SK-N-SH (cell line): ENCODE data around the gene KCTD7. TPM values are rescaled to one million over a fixed set of nuclear protein-coding genes. Genes with fewer than 3 reads are reported as not detected.

Source experiments
- CTCF ChIA-PET: fragments of 300-600, 350-600 bp; formaldehyde crosslinking; extraction: SDS; loops from one replicate; lab custom pipeline; 2021; lab: Yijun Ruan, JAX
- POLR2A ChIA-PET: fragments of 350-600 bp; sonication (Branson Sonifier 250); formaldehyde crosslinking; extraction: SDS; loops from one replicate; lab custom pipeline; 2020; ENCODE audit warnings: antibody characterized with exemption, inconsistent platforms; lab: Yijun Ruan, JAX
- DNase-seq: peaks from one replicate; pipeline ENCODE4 v3.0.0; 2012
- H2AFZ ChIP-seq: fragments of 200-600 bp; sonication (generic); 2 replicates; pipeline ENCODE4 v1.8.1; 2016; ENCODE audit warnings: antibody characterized with exemption, mild to moderate bottlenecking, low read depth
- H3F3A ChIP-seq: fragments of 200-600 bp; sonication (generic); replicated peaks from 2 replicates; pipeline ENCODE3; 2016; ENCODE audit warnings: antibody characterized with exemption, mild to moderate bottlenecking; ENCODE audit not compliant: insufficient read depth
- H3K27ac ChIP-seq, 2 experiments: fragments of 200-500 bp in 1 of 2; fragments of 200-600 bp in 1 of 2; sonication (Bioruptor generic) in 1 of 2; sonication (generic), shearing (Covaris generic) in 1 of 2; 2 replicates each; pipeline versions ENCODE4 v1.5.1 to v1.6.1; 2014 to 2016; ENCODE audit warnings: low read depth in 2 of 2, inconsistent platforms in 1 of 2, low read length in 1 of 2, mild to moderate bottlenecking in 1 of 2, mixed read lengths in 1 of 2
- H3K27me3 ChIP-seq: fragments of 200-600 bp; sonication (generic), shearing (Covaris generic); 2 replicates; pipeline ENCODE4 v1.6.1; 2016; ENCODE audit warnings: mixed run types; ENCODE audit not compliant: insufficient read depth
- H3K36me3 ChIP-seq, 2 experiments: fragments of 200-500 bp in 1 of 2; fragments of 200-600 bp in 1 of 2; sonication (Bioruptor generic) in 1 of 2; sonication (generic) in 1 of 2; replicated peaks in 1 of 2; 2 replicates each; pipeline versions ENCODE3 to v1.5.1; 2014 to 2016; ENCODE audit warnings: low read length in 1 of 2, mild to moderate bottlenecking in 1 of 2; ENCODE audit not compliant: insufficient read depth in 2 of 2, control insufficient read depth in 1 of 2
- H3K4me1 ChIP-seq, 2 experiments: fragments of 200-500 bp in 1 of 2; fragments of 200-600 bp in 1 of 2; sonication (Bioruptor generic) in 1 of 2; sonication (generic), shearing (Covaris generic) in 1 of 2; 2 replicates each; pipeline versions ENCODE4 v1.5.1 to v1.6.1; 2014 to 2016; ENCODE audit warnings: low read depth in 1 of 2, low read length in 1 of 2, mixed run types in 1 of 2; ENCODE audit not compliant: insufficient read depth in 2 of 2, control insufficient read depth in 1 of 2
- H3K4me2 ChIP-seq: fragments of 200-600 bp; sonication (generic), shearing (Covaris generic); 2 replicates; pipeline ENCODE4 v1.6.1; 2017; ENCODE audit warnings: mixed run types
- H3K4me3 ChIP-seq, 2 experiments: fragments of 200-500 bp in 1 of 2; fragments of 200-600 bp in 1 of 2; sonication (Bioruptor generic) in 1 of 2; sonication (generic), shearing (Covaris generic) in 1 of 2; 2 replicates each; pipeline versions ENCODE4 v1.5.1 to v1.8.1; 2014 to 2016; ENCODE audit warnings: low read depth in 2 of 2, inconsistent platforms in 1 of 2, low read length in 1 of 2, mild to moderate bottlenecking in 1 of 2, mixed read lengths in 1 of 2, moderate library complexity in 1 of 2
- H3K79me2 ChIP-seq: fragments of 200-600 bp; sonication (generic); 2 replicates; pipeline ENCODE4 v1.8.1; 2017; ENCODE audit warnings: mild to moderate bottlenecking; ENCODE audit not compliant: insufficient read depth
- H3K9ac ChIP-seq: fragments of 200-600 bp; sonication (generic); 2 replicates; pipeline ENCODE4 v1.6.1; 2017; ENCODE audit warnings: mixed run types
- H3K9me2 ChIP-seq: fragments of 200-600 bp; sonication (generic); 2 replicates; pipeline ENCODE4 v1.6.1; 2017; ENCODE audit warnings: mixed run types
- H3K9me3 ChIP-seq: fragments of 200-600 bp; sonication (generic); 2 replicates; pipeline ENCODE4 v1.6.1; 2017; ENCODE audit warnings: mixed run types, mild to moderate bottlenecking, moderate library complexity
- H4K20me1 ChIP-seq: fragments of 200-600 bp; sonication (generic); 2 replicates; pipeline ENCODE4 v1.6.1; 2017; ENCODE audit warnings: mild to moderate bottlenecking, mixed run types; ENCODE audit not compliant: insufficient read depth
- ELF1 ChIP-seq: IDR thresholded peaks from 2 replicates; pipeline ENCODE4 v1.4.0; 2012
- EP300 ChIP-seq, 2 experiments: IDR thresholded peaks; 2 replicates each; pipeline versions ENCODE4 v1.4.0 to v1.6.1; 2012; ENCODE audit warnings: borderline replicate concordance in 1 of 2, low read depth in 1 of 2, low read length in 1 of 2
- FOXJ3 ChIP-seq: sonication (generic); formaldehyde crosslinking; IDR thresholded peaks from 2 replicates; pipeline ENCODE4 v1.5.1; 2020; ENCODE audit warnings: mild to moderate bottlenecking, missing genetic modification reagents
- GABPA ChIP-seq: IDR thresholded peaks from 2 replicates; pipeline ENCODE4 v1.4.0; 2012; ENCODE audit warnings: low read depth, mild to moderate bottlenecking
- GATA2 ChIP-seq: sonication (generic); formaldehyde crosslinking; IDR thresholded peaks from 2 replicates; pipeline ENCODE4 v1.5.0; 2020; ENCODE audit warnings: mild to moderate bottlenecking, missing genetic modification reagents
- JUND ChIP-seq: IDR thresholded peaks from 2 replicates; pipeline ENCODE4 v1.4.0; 2012
- NFIC ChIP-seq: IDR thresholded peaks from 2 replicates; pipeline ENCODE4 v1.4.0; 2012; ENCODE audit warnings: borderline replicate concordance
- NRF1 ChIP-seq: IDR thresholded peaks from 2 replicates; pipeline ENCODE4 v1.6.1; 2012; ENCODE audit warnings: low read depth, mild to moderate bottlenecking, low read length
- RAD21 ChIP-seq: IDR thresholded peaks from 2 replicates; pipeline ENCODE4 v1.6.1; 2012; ENCODE audit warnings: mild to moderate bottlenecking, low read length
- RFX5 ChIP-seq: IDR thresholded peaks from 2 replicates; pipeline ENCODE4 v1.6.1; 2012; ENCODE audit warnings: mild to moderate bottlenecking, improper control_type of control experiment, low read length
- TAF1 ChIP-seq: IDR thresholded peaks from 2 replicates; pipeline ENCODE4 v1.6.1; 2012; ENCODE audit warnings: low read depth, mild to moderate bottlenecking, low read length, moderate library complexity, borderline replicate concordance
- TEAD4 ChIP-seq: IDR thresholded peaks from 2 replicates; pipeline ENCODE4 v1.4.0; 2012; ENCODE audit warnings: mild to moderate bottlenecking, borderline replicate concordance; ENCODE audit not compliant: insufficient read depth
- WGBS: methylation state at CpG from one replicate; pipeline ENCODE4 v1.1.6; 2017; ENCODE audit warnings: low lambda C conversion rate; 5-methylcytosine and 5-hydroxymethylcytosine counted together
- polyA plus RNA-seq, 3 experiments: library from polyadenylated mRNA; depleted of rRNA; stranded (reverse); fragments of >200 nt; gene quantifications; 2 replicates each; pipeline ENCODE4 v1.2.3, GENCODE V29; 2012
- TF ChIP-seq, protein P1 (sequence below): IDR thresholded peaks from 2 replicates; pipeline ENCODE4 v1.4.0; 2012; ENCODE audit warnings: low read depth
- TF ChIP-seq, protein P2 (sequence below): IDR thresholded peaks from 2 replicates; pipeline ENCODE4 v1.6.1; 2012; ENCODE audit warnings: mild to moderate bottlenecking, low read depth, low read length, moderate library complexity
- TF ChIP-seq, protein P3 (sequence below): fragments of 150-350 bp; IDR thresholded peaks from 2 replicates; pipeline ENCODE4 v1.6.1; 2016; ENCODE audit warnings: mild to moderate bottlenecking, low read depth, low read length
- TF ChIP-seq, protein P4 (sequence below): IDR thresholded peaks from 2 replicates; pipeline ENCODE4 v1.4.0; 2012; ENCODE audit warnings: low read depth, borderline replicate concordance

Gene KCTD7
- polyA plus RNA-seq, 1 of the 3 experiments (the other 2 are of a cell fraction), result 19.5 TPM

DNA sequence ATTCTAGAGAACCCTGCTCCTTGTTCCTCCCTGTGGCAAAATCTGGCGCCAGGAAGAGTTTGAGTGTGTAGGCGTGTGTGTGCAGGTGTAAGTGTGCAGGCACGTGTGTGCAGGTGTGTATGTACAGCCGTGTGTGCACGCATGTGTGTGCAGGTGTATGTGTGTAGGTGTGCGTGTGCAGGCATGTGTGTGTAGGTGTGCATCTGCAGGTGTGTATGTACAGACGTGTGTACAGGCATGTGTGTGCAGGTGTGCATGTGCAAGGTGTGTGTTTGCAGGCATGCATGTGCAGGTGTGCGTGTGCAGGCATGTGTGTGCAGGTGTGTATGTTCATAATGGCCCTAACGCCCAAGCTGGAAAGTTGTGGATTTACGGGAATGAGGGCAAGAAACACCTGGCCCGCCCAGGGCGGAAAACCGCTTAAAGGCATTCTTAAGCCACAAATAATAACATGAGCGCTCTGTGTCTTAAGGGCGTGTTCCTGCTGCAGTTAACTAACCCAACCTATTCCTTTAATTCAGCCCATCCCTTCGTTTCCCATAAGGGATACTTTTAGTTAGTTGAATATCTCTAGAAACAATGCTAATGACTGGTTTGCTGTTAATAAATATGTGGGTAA, 34.1 kb downstream of the KCTD7 start:
- CTCF ChIA-PET, result interaction anchor here (2.4 kb wide), 1 partner anchor 105 kb away, joined by 8 read pairs; no protein-coding TSS in a partner anchor
- Histone ChIP-seq H3K27me3 (no peaks in the 10 kb centered on the region), H3K4me3 (no peak overlapping the region), H3K36me3 (peaks cover 0 to 3% of the 10 kb centered on the region in 2 experiments), H3K27ac (no peak overlapping the region), H3K9me3 (no peaks in the 10 kb centered on the region), H3F3A (no peaks in the 10 kb centered on the region), H3K9me2 (no peaks in the 10 kb centered on the region), H2AFZ (no peak overlapping the region), H3K4me1 (no peaks in the 10 kb centered on the region; a peak in 1 of 4 replicates), H3K79me2 (peaks cover 72% of the 10 kb centered on the region), H3K4me2 (no peak overlapping the region), H3K9ac (no peak overlapping the region), H4K20me1 (peaks cover 20% of the 10 kb centered on the region)
- 97% methylated on average over 16 of the region's 16 CpGs for WGBS
- POLR2A ChIA-PET, result no interaction called here
- TF ChIP-seq NFIC (no peak), RAD21 (no peak), EP300 (IDR thresholded peaks at IDR 0.05; ENCODE audit: borderline replicate concordance in 1 of 2, low read depth in 1 of 2, low read length in 1 of 2) (no peak), RFX5 (no peak)
- TF ChIP-seq, protein P1, sequence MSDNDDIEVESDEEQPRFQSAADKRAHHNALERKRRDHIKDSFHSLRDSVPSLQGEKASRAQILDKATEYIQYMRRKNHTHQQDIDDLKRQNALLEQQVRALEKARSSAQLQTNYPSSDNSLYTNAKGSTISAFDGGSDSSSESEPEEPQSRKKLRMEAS, result no peak
- TF ChIP-seq, protein P2, sequence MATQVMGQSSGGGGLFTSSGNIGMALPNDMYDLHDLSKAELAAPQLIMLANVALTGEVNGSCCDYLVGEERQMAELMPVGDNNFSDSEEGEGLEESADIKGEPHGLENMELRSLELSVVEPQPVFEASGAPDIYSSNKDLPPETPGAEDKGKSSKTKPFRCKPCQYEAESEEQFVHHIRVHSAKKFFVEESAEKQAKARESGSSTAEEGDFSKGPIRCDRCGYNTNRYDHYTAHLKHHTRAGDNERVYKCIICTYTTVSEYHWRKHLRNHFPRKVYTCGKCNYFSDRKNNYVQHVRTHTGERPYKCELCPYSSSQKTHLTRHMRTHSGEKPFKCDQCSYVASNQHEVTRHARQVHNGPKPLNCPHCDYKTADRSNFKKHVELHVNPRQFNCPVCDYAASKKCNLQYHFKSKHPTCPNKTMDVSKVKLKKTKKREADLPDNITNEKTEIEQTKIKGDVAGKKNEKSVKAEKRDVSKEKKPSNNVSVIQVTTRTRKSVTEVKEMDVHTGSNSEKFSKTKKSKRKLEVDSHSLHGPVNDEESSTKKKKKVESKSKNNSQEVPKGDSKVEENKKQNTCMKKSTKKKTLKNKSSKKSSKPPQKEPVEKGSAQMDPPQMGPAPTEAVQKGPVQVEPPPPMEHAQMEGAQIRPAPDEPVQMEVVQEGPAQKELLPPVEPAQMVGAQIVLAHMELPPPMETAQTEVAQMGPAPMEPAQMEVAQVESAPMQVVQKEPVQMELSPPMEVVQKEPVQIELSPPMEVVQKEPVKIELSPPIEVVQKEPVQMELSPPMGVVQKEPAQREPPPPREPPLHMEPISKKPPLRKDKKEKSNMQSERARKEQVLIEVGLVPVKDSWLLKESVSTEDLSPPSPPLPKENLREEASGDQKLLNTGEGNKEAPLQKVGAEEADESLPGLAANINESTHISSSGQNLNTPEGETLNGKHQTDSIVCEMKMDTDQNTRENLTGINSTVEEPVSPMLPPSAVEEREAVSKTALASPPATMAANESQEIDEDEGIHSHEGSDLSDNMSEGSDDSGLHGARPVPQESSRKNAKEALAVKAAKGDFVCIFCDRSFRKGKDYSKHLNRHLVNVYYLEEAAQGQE, result no peak
- DNase-seq, result no peak

DNA sequence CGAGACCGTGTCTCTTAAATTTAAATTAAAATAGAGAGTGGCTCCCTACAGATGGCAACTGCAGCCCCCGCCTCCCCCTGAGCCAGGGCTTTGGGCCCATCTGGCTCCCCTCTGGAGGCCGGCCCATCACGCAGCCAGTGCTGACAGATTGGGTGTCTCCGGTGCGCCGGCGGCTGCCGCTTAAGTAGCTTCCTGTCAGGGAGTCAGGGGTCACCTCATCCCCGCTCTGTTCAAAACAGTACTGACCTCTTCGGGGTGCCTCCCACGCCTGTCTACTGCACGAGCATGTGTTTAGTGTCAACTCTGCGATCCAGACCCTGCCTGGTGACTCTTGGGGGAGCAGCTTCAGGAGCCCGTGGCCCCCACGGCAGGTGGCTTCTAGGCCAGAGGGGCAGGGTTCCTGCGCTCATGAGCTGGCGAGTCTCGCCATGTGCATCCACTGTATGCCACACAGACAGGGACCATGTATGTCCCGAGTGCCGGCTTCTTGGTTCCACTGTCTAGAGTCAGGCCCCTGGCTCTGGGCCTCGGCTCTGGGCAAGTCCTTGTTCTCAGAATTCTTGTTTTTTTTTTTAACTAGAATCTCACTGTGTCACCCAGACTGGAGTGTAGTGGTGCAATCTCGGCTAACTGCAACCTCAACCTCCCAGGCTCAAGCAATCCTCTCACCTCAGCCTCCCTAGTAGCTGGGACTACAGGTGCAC, 36.1 kb downstream of the KCTD7 start:
- no peaks in the 10 kb centered on the region; a peak in 1 of 4 replicates for H3K4me1 ChIP-seq
- no peaks in the 10 kb centered on the region for H3K27me3 ChIP-seq
- 99% methylated on average over 21 of the region's 24 CpGs for WGBS
- no peaks in the 10 kb centered on the region for H3F3A ChIP-seq
- H3K27ac ChIP-seq, result no peak overlapping the region
- H2AFZ ChIP-seq, result no peak overlapping the region
- no peaks in the 10 kb centered on the region for H3K9me2 ChIP-seq
- no peaks in the 10 kb centered on the region for H3K9me3 ChIP-seq
- DNase-seq, result peak; percentile 21
- ChIA-PET POLR2A (interaction anchor here (0.6 kb wide), 1 partner anchor 12 kb away, joined by 3 read pairs; no protein-coding TSS in a partner anchor), CTCF (interaction anchor here (0.6 to 1.2 kb wide), 2 partner anchors 107 to 1840 kb away, joined by 3 to 6 read pairs; no protein-coding TSS in a partner anchor)
- peaks cover 15% of the 10 kb centered on the region for H4K20me1 ChIP-seq
- no peak overlapping the region for H3K4me2 ChIP-seq
- no peak overlapping the region for H3K4me3 ChIP-seq
- no peak overlapping the region for H3K9ac ChIP-seq
- H3K36me3 ChIP-seq, result peaks cover 0 to 3% of the 10 kb centered on the region in 2 experiments
- H3K79me2 ChIP-seq, result peaks cover 55% of the 10 kb centered on the region
- TF ChIP-seq, protein P3, sequence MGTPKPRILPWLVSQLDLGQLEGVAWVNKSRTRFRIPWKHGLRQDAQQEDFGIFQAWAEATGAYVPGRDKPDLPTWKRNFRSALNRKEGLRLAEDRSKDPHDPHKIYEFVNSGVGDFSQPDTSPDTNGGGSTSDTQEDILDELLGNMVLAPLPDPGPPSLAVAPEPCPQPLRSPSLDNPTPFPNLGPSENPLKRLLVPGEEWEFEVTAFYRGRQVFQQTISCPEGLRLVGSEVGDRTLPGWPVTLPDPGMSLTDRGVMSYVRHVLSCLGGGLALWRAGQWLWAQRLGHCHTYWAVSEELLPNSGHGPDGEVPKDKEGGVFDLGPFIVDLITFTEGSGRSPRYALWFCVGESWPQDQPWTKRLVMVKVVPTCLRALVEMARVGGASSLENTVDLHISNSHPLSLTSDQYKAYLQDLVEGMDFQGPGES, result no peak
- TF ChIP-seq FOXJ3 (CRISPR knock-in tag) (no peak), EP300 (IDR thresholded peaks at IDR 0.05; ENCODE audit: borderline replicate concordance in 1 of 2, low read depth in 1 of 2, low read length in 1 of 2) (no peak), TEAD4 (no peak), GATA2 (CRISPR knock-in tag) (no peak), ELF1 (no peak), GABPA (no peak), NRF1 (no peak), TAF1 (no peak), JUND (no peak)
- TF ChIP-seq, protein P4, sequence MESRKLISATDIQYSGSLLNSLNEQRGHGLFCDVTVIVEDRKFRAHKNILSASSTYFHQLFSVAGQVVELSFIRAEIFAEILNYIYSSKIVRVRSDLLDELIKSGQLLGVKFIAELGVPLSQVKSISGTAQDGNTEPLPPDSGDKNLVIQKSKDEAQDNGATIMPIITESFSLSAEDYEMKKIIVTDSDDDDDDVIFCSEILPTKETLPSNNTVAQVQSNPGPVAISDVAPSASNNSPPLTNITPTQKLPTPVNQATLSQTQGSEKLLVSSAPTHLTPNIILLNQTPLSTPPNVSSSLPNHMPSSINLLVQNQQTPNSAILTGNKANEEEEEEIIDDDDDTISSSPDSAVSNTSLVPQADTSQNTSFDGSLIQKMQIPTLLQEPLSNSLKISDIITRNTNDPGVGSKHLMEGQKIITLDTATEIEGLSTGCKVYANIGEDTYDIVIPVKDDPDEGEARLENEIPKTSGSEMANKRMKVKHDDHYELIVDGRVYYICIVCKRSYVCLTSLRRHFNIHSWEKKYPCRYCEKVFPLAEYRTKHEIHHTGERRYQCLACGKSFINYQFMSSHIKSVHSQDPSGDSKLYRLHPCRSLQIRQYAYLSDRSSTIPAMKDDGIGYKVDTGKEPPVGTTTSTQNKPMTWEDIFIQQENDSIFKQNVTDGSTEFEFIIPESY, result no peak
- TF ChIP-seq, protein P1, result no peak
